Myocyte (in vitro differentiated cells): Measurements from ENCODE around the gene FIZ1. TPM values are rescaled to one million over a fixed set of nuclear protein-coding genes. Genes with fewer than 3 reads are reported as not detected.

Experiments
- DNase-seq: peaks from one replicate; pipeline ENCODE4 v3.0.0-alpha.2; 2012; ENCODE audit warnings: low read depth
- polyA plus RNA-seq: library from polyadenylated mRNA; unstranded; fragments of >200 nt; gene quantifications from one replicate; pipeline ENCODE4 v1.2.1, GENCODE V29; 2012; ENCODE audit warnings: missing spikeins
- total RNA-seq: library from RNA; depleted of rRNA; stranded (reverse); fragments of >200 nt; gene quantifications from 2 replicates; pipeline ENCODE4 v1.2.3, GENCODE V29; 2014

FIZ1 gene, protein sequence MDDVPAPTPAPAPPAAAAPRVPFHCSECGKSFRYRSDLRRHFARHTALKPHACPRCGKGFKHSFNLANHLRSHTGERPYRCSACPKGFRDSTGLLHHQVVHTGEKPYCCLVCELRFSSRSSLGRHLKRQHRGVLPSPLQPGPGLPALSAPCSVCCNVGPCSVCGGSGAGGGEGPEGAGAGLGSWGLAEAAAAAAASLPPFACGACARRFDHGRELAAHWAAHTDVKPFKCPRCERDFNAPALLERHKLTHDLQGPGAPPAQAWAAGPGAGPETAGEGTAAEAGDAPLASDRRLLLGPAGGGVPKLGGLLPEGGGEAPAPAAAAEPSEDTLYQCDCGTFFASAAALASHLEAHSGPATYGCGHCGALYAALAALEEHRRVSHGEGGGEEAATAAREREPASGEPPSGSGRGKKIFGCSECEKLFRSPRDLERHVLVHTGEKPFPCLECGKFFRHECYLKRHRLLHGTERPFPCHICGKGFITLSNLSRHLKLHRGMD
- 5.3 and 9.1 TPM in 2 replicates for total RNA-seq
- polyA plus RNA-seq: 10.8 TPM

DNA sequence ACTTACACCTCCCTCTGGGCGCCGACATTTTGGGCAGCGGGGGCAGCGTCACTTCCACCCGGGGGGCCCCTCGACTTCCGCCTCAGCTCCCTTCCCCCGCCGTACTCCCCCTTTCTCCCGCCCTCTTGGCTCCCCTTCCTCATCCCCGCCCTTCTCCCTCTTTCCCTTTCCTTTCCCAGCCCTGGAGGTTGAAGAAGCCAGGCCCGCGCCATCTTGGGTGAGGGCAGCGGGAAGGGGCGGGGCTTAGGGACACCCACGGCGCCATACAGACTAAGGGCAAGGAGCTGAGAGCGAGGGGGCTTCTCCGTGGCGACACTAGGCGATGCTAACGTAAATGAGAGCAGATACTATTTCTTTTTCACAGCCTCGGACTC lies at the start of gene FIZ1:
FIZ1 (minus strand) TSS at position 50 of the 374 bp plus-strand sequence. CDS start 1,652 bp downstream, outside the sequence.
- peak; percentile 100 for DNase-seq

- no peak for DNase-seq
Observed at GRCh38 chr19:55648585-55649267, 49.4 kb upstream of the FIZ1 start.

DNA sequence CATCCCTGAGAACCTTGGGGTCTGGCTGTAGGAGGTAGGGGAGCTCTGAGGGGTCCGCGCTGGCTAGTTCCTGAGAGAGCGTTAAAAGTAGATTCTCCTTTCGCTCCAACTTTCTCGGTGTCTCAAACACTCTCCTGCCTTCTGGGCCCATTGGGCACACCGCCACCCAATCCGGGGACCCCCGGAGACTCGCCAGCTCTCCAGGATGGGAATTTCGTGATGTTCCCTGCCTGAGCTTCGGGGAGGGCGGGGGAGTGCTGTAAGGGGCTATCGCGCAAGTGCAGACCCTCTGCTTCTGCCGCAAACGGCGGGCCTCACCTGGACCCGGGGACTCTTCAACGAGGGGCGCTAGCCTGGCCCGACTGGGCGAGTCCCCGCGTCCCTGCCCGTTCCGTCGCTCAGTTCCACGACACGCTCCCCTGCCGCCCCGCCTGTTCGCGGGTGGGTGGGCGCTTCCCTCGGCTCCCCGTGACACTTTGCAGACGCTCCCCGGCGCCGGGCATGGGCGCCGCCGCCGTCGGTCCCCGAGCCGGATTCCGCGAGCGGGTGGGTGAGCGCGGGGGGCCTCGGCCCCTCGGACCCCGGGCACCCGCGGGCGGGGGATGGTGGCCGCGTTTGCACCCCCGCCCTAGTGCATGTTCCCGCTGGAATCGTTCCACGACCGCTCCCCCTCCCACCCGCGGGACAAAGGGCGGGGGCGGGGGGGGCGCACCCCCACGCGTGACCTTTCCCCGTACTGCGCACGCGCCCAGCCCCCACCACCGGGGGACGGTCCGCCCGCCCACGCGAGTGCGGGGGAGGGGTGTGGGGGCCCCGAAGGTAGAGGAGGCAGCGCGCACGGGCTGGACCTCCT lies 48.6 kb upstream of the FIZ1 start, which contains the start of gene CCDC106:
CCDC106 (plus strand) TSS at position 481 of the 853 bp plus-strand sequence. CDS start 835 bp downstream, outside the sequence.
- peak; percentile 83 for DNase-seq

- no peak for DNase-seq
Observed at GRCh38 chr19:55646889-55647731, 47.8 kb upstream of the FIZ1 start.

DNA sequence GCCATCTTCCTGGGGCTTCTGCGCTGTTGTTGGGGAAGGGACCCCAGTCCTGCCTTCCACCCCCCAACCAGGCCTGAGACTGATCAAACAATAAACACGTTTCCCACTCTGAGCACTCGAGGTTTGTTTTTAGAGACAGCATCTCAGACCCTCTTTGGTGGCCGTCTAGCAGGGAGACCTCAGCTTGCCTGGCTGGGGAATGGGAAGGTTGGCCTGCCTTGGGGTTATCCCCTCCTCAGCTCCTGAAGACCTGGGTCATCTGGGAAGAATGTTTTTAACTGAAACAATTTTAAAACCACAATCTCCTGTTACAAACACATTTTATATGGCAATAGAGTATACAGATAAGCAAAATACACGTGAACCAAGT lies 46.2 kb upstream of the FIZ1 start:
- DNase-seq: no peak

DNA sequence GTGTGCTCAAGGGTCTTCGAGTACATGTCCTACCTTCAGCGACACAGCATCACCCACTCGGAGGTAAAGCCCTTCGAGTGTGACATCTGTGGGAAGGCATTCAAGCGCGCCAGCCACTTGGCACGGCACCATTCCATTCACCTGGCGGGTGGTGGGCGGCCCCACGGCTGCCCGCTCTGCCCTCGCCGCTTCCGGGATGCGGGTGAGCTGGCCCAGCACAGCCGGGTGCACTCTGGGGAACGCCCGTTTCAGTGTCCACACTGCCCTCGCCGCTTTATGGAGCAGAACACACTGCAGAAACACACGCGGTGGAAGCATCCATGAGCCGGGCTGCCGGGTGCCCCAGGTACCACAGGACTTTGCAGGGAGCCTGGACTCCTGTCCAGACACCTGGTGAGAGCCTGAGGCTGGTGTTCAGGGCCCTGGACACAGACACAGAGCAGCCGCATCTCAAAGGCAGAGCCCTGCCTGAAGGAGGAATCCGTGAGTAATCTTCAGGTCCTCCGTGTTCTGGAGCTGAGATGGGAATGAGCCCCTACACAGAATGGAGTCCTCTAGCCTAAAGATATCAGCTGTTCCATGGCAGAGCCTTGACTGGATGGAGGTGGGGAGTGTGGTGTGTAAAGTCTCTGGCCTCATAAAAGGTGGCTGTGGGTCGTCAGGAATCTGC lies 45.7 kb upstream of the FIZ1 start:
- no peak for DNase-seq

DNA sequence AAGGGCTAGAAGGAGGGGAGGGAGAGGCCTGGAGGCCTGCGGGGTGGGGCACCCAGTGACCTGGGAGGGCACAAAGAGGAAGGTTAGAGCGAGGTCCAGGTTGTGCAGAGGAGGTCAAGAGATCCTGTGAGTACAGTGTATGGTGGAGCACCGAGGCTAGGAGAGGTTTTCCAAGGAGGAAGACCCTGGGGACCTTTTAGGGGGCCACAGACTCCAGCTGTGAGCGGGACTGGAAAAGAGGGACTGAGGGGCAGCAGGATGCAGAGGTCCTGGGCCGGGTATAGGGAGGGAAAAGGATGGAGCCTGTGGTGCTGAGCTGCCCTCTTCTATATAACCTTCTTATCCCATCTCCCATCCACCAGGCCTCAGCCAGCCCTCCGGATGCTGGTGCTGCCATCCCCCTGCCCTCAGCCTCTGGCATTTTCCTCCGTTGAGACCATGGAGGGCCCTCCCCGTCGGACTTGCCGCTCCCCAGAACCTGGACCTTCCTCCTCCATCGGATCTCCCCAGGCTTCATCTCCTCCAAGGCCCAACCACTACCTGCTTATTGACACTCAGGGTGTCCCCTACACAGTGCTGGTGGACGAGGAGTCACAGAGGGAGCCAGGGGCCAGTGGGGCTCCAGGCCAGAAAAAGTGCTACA lies 45.0 kb upstream of the FIZ1 start:
- no peak for DNase-seq

GRCh38 chr19:55643887-55644176 lies 44.5 kb upstream of the FIZ1 start:
- DNase-seq: no peak

GRCh38 chr19:55643003-55643886 lies 43.9 kb upstream of the FIZ1 start, which contains the start of gene ZNF581:
ZNF581 (plus strand) TSS chr19:55643649; CDS start chr19:55644572, 923 bp downstream.
- DNase-seq: peak; percentile 79

DNA sequence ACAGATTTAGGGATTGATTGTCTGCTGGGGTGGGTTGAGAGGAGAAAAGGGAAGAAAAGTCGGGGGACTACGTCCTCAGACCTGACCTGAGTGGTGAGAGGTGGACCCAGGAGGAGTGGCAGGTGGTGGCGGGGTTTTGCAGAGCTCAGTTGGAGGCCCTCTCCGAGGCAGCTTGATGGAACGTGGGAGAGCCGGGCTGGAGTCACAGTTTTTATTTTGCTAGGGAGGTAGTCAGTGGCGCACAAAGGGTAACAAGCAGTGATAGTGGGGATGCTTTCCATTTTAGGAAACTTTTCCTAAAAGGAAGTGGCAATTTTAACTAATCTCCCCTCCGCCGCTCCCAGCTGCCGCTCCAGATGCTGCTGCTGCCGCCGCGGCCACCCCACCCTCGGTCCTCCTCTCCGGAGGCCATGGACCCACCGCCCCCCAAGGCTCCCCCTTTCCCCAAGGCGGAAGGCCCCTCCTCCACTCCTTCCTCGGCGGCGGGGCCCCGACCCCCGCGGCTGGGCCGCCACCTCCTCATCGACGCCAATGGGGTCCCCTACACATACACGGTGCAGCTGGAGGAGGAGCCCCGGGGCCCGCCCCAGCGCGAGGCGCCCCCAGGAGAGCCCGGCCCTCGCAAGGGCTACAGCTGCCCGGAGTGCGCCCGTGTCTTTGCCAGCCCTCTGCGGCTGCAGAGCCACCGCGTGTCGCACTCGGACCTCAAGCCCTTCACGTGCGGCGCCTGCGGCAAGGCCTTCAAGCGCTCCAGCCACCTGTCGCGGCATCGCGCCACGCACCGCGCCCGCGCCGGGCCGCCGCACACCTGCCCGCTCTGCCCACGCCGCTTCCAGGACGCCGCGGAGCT lies 43.1 kb upstream of the FIZ1 start:
- peak; percentile 32 for DNase-seq

DNA sequence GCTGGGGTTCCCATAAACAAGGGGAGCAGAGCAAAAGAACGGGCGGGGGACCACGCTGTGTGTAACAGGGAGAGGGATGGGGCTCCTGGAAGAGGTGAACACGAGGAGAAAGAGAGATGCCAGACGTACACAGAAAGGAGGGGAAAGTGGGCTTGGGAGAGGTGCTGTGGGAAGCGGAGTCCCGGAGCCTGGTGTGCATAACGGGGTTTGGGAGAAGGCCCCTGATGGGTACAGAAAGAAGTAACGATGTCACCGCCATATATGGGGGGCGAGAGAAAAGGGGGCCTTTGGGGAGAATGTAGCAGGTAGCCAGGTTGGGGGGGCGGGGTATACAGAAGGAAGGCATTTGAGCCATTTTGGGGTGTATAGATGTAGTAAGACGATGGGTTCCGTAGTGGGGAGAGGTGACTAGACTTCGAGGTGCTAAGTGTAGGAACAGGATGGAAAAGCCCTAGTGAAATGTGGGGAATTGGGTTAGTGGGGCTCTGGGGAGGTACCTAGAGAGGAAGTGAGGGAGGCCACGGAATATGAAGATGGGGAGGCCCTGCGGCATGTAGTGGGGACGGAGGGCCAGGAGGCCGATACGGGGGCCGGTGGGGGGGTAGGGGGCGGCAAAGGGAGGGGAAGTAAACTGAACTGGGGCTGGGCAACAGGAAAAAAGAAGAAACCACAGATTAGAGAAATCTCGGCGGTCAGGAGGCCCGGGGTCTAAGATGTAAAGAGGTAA lies 42.3 kb upstream of the FIZ1 start:
- DNase-seq: peak; percentile 34

DNA sequence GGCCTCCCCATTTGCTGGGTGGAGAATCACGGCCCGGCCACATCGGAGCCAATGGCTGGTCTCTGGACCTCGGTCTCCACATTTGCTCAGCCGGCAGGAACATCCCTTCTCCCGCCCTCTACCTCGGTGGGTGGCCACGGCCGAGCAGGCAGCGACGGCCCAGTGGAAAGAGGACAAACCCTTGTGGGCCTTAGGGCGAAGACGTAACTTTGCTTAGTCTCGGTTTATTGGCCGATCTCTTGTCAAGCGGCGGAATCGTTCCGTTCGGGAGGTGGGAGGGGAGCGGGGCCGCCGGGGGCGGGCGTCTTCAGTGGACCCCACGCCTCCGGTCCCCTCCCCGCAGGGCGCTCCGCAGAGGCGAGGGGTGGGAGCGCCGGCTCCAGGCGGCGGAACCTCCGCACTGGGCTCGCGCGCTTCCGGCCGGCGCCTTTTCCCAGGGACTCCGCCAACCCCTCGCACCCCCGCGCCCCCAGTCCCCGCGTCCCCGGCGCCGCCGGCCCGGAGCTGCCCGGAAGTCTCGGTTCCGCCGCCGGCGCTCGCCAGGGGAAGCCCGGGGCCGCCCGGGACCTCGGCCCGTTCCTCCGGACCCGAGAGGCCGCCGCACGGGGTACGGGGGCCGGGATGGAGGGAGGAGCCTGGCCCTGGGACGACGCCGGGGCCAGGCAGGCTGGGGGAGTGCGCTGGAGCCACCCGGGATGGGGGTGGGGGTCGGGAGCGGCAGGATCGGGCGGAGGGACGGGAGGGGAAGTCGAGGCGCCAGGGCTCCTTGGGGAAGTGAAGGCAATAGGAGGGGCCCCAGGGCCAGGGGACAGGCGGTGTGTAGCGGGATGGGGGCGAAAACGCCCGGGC lies 41.5 kb upstream of the FIZ1 start, which contains the start of gene ZNF580:
ZNF580 (plus strand) TSS at position 426 of the 849 bp plus-strand sequence. CDS start 1,507 bp downstream, outside the sequence.
- peak; percentile 78 for DNase-seq

GRCh38 chr19:55640043-55640576 lies 40.8 kb upstream of the FIZ1 start:
- peak; percentile 78 for DNase-seq

DNA sequence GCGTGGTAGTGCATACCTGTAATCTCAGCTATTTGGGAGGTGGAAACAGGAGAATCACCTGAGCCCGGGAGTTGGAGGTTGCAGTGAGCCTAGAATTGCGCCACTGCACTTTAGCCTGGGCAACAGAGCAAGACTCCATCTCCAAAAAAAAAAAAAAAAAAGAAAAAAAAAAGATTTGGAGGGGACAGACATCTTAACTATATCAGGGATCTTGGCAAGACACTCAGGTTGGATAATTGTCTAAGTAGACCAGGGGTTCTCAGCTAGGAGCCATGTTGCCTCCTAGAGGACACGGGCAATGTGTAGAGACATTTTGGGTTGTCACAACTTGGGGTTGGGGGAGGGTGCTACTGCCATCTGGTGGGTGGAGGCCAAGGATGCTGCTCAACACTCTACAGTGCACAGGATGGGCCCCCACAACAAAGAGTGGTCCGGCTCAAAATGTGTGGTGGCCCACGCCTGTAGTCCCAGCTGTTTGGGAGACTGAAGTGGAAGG lies 39.6 kb upstream of the FIZ1 start:
- peak; percentile 53 for DNase-seq

GRCh38 chr19:55637534-55637933 lies 38.2 kb upstream of the FIZ1 start:
- DNase-seq: no peak
